Right lobe of liver (tissue), 6 donors: ENCODE measurements around the gene VSTM2L. TPM values are rescaled to one million over a fixed set of nuclear protein-coding genes. Genes with fewer than 3 reads are reported as not detected.
A peak's percentile ranks its signal among the peaks of the same experiment; 100 is the strongest.

Experiments
- ATAC-seq, 4 donors: fragments of 200-7000 bp; cut with Tn5 transposase; one replicate each; pipeline ENCODE4 v1.9.1; 2020; ENCODE audit warnings: mild to moderate bottlenecking in 4 of 4, moderate library complexity in 4 of 4
- DNase-seq, 3 donors: peaks; one replicate each; pipeline ENCODE4 v3.0.0-alpha.2; 2020
- H3K27ac ChIP-seq, 3 donors: fragments of 200-600 bp; one replicate each; pipeline ENCODE4 v1.8.0; 2022
- H3K27me3 ChIP-seq, 2 donors: fragments of 200-600 bp; one replicate each; pipeline ENCODE4 v1.8.0; 2022
- H3K36me3 ChIP-seq, 4 donors: fragments of 200-600 bp; sonication (generic) in 1 of 4; one replicate each; pipeline versions ENCODE4 v1.5.1 to v1.8.0; 2017 to 2022; ENCODE audit warnings: control low read depth in 1 of 4
- H3K4me1 ChIP-seq, 4 donors: fragments of 200-600 bp; sonication (generic) in 1 of 4; one replicate each; pipeline versions ENCODE4 v1.5.1 to v1.8.0; 2017 to 2022; ENCODE audit warnings: control low read depth in 1 of 4
- H3K4me3 ChIP-seq, 3 donors: fragments of 200-600 bp; one replicate each; pipeline ENCODE4 v1.8.0; 2022
- H3K9me3 ChIP-seq, 4 donors: fragments of 200-600 bp; sonication (generic) in 1 of 4; one replicate each; pipeline versions ENCODE4 v1.5.1 to v1.8.0; 2017 to 2022; ENCODE audit warnings: control low read depth in 1 of 4
- POLR2A ChIP-seq: fragments of 450-650 bp; IDR thresholded peaks from one replicate; pipeline ENCODE4 v1.6.1; 2017; ENCODE audit warnings: antibody characterized with exemption, mild to moderate bottlenecking
- WGBS: methylation state at CpG from one replicate; pipeline ENCODE4 v1.1.6; 2018; ENCODE audit warnings: low coverage, low lambda C conversion rate; ENCODE audit not compliant: insufficient coverage; ENCODE audit errors: missing lambda C conversion rate; 5-methylcytosine and 5-hydroxymethylcytosine counted together
- intact Hi-C, 2 donors: fragments of 100-400 bp; cut with DNase I; formaldehyde crosslinking; loops; one replicate each; pipeline versions ENCODE4 v1.11.2 to v1.14.1; 2022
- total RNA-seq, 6 experiments: library from RNA; depleted of rRNA in 2 of 6; stranded (reverse); fragments of >200 nt in 2 of 6; fragmentation: NEBNext Ultra II Directional in 3 of 6; extraction: Animal tissue kit (Norgen Biotek cat#: 25700) in 3 of 6; gene quantifications; one replicate each; pipeline versions ENCODE4 v1.1.0 to v1.2.4, GENCODE V29; 2016 to 2023
- TF ChIP-seq, protein P1 (sequence below), 4 donors: fragments of 200-600 bp in 3 of 4; fragments of 450-650 bp in 1 of 4; IDR thresholded peaks; one replicate each; pipeline versions ENCODE4 v1.5.1 to v1.8.0; 2016 to 2022; ENCODE audit warnings: antibody characterized with exemption in 4 of 4, mild to moderate bottlenecking in 2 of 4
- donor health status: DM: no; HTN: yes; CAD: no.
- donor health status: DM: no; HTN: no; CAD: no.
- donor health status: DM: no; HTN: no; CAD: no.
- donor health status: DM: no; HTN: yes; CAD: no.
- donor health status: DM: no; HTN: yes; CAD: no.

Gene VSTM2L
- total RNA-seq, 6 experiments from 2014 or later: 0.56 to 10.7 (median 1.8) TPM

DNA sequence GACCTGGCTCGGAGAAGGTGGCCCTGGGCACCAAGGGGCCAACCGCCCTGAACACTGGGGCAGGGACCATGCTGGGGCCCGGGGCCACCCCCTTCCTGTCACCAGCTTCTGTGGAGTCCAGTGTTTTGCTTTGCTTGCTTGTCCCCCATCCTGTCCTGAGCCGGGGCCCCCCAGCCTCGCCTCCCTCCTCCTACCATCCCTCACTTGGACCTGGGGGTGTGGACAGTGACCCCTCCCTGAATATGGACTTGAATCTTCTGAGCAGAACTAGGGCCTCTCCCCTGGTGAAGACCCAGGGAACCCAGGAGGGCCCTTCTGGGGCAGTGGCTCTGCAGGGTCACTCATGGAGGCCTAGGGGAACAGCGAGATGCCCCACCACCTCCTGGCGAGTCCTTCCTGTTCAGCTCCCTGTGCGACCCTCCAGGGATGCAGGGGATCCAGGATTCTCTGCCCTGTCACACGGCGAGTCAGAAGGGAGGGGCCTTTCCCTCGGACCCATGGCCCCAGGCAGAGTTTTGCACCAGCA lies 41.6 kb downstream of the VSTM2L start:
- intact Hi-C loops: no loop called here
- Histone ChIP-seq H3K27ac (no peak overlapping the region), H3K4me3 (no peak overlapping the region), H3K36me3 (no peaks in the 10 kb centered on the region), H3K4me1 (no peaks in the 10 kb centered on the region), H3K9me3 (no peaks in the 10 kb centered on the region), H3K27me3 (no peaks in the 10 kb centered on the region)
- ATAC-seq (peak in 1 of 4 donors; percentile 11), DNase-seq (peak in 1 of 3 donors; percentile 38)
- 100% methylated on average over 3 of the region's 11 CpGs for WGBS
- TF ChIP-seq, protein P1, sequence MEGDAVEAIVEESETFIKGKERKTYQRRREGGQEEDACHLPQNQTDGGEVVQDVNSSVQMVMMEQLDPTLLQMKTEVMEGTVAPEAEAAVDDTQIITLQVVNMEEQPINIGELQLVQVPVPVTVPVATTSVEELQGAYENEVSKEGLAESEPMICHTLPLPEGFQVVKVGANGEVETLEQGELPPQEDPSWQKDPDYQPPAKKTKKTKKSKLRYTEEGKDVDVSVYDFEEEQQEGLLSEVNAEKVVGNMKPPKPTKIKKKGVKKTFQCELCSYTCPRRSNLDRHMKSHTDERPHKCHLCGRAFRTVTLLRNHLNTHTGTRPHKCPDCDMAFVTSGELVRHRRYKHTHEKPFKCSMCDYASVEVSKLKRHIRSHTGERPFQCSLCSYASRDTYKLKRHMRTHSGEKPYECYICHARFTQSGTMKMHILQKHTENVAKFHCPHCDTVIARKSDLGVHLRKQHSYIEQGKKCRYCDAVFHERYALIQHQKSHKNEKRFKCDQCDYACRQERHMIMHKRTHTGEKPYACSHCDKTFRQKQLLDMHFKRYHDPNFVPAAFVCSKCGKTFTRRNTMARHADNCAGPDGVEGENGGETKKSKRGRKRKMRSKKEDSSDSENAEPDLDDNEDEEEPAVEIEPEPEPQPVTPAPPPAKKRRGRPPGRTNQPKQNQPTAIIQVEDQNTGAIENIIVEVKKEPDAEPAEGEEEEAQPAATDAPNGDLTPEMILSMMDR (IDR thresholded peaks at IDR 0.05): no peak
- TF ChIP-seq POLR2A: no peak

GRCh38 chr20:37945091-37945547 lies 42.2 kb downstream of the VSTM2L start:
- DNase-seq: peak in 1 of 3 donors; percentile 26
- H3K27ac ChIP-seq: no peak overlapping the region
- H3K27me3 ChIP-seq: no peaks in the 10 kb centered on the region
- WGBS: 38% methylated on average over 6 of the region's 11 CpGs
- no peak for ATAC-seq
- TF ChIP-seq, protein P1 (IDR thresholded peaks at IDR 0.05): no peak
- no peak for TF ChIP-seq POLR2A
- H3K4me3 ChIP-seq: no peak overlapping the region
- H3K36me3 ChIP-seq: no peaks in the 10 kb centered on the region
- intact Hi-C loops: no loop called here
- H3K9me3 ChIP-seq: no peaks in the 10 kb centered on the region
- no peaks in the 10 kb centered on the region for H3K4me1 ChIP-seq

DNA sequence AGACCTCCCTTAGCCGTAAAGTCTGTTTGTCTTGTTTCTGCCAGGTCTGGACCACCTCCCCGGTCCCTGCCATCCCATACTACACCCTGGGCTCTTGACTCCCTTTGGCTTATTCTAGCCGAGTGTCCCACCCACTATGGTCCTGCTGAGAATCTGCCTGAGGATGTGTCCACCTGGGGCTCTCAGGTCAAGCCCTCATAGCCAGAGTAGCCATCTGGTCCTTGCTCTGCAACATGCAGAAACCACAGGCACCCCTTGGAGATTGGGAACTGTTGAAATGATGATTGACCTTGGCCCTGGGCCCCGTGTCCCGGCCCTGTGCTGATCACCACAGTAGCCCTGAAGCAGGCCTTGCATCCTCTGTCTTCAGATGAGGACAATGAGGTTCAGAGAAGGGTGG lies 44.0 kb downstream of the VSTM2L start:
- H3K4me1 ChIP-seq: no peaks in the 10 kb centered on the region
- no peak for TF ChIP-seq POLR2A
- TF ChIP-seq, protein P1 (IDR thresholded peaks at IDR 0.05): no peak
- H3K9me3 ChIP-seq: no peaks in the 10 kb centered on the region
- H3K4me3 ChIP-seq: no peak overlapping the region
- intact Hi-C loops: no loop called here
- no peaks in the 10 kb centered on the region for H3K27me3 ChIP-seq
- WGBS: 71% methylated on average over 3 of the region's 5 CpGs
- DNase-seq (peak in 1 of 3 donors; percentile 13), ATAC-seq (no peak)
- no peaks in the 10 kb centered on the region for H3K36me3 ChIP-seq
- no peak overlapping the region for H3K27ac ChIP-seq

DNA sequence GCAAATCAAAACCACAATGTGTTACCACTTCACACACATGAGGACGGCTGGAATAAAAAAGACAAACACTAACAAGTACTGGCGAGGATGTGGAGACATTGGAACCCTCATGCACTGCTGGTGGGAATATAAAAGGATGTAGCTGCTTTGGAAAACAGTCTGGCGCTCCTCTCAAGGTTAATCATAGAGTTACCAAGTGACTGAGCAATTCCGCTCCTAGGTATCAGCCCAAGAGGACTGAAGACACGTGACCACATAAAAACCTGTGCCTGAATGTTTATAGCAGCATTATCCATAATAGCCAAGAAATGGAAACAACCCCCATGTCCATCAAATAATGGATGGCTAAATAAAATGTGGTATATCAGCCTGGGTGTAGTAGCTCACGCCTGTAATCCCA lies 45.0 kb downstream of the VSTM2L start:
- Histone ChIP-seq H3K36me3 (no peaks in the 10 kb centered on the region), H3K4me1 (no peaks in the 10 kb centered on the region), H3K27ac (no peak overlapping the region), H3K27me3 (no peaks in the 10 kb centered on the region), H3K4me3 (no peak overlapping the region), H3K9me3 (no peaks in the 10 kb centered on the region)
- no peak for ATAC-seq
- intact Hi-C loops: no loop called here
- TF ChIP-seq, protein P1 (IDR thresholded peaks at IDR 0.05): no peak
- TF ChIP-seq POLR2A: no peak
- DNase-seq: no peak
- WGBS: 74% methylated on average over 4 of the region's 6 CpGs
